Neuronal stem cell (in vitro differentiated cells): ENCODE measurements around the gene C1QL4.

Experiments
- DNase-seq: peaks from one replicate; pipeline ENCODE4 v3.0.0-alpha.2; 2013; ENCODE audit warnings: low spot score
- H2AFZ ChIP-seq: one replicate; pipeline ENCODE4 v1.6.1; 2013; ENCODE audit warnings: mild to moderate bottlenecking, low read length, inconsistent platforms
- H2AK5ac ChIP-seq: 2 replicates; pipeline ENCODE4 v1.6.1; 2013; ENCODE audit warnings: low read depth, mild to moderate bottlenecking, inconsistent platforms, low read length, moderate library complexity, mixed read lengths
- H2BK120ac ChIP-seq: 2 replicates; pipeline ENCODE4 v1.6.1; 2013; ENCODE audit warnings: low read depth, mild to moderate bottlenecking, inconsistent platforms, low read length, moderate library complexity, mixed read lengths
- H2BK12ac ChIP-seq: one replicate; pipeline ENCODE4 v1.6.1; 2013; ENCODE audit warnings: low read length, inconsistent platforms
- H2BK15ac ChIP-seq: 2 replicates; pipeline ENCODE4 v1.6.1; 2013; ENCODE audit warnings: mild to moderate bottlenecking, low read length, inconsistent platforms, mixed read lengths
- H2BK5ac ChIP-seq: one replicate; pipeline ENCODE4 v1.6.1; 2013; ENCODE audit warnings: inconsistent platforms, mild to moderate bottlenecking, low read length, moderate library complexity
- H3K14ac ChIP-seq: one replicate; pipeline ENCODE4 v1.6.1; 2013; ENCODE audit warnings: low read length, inconsistent platforms
- H3K18ac ChIP-seq: 2 replicates; pipeline ENCODE4 v1.6.1; 2013; ENCODE audit warnings: low read length, inconsistent platforms
- H3K23ac ChIP-seq: 2 replicates; pipeline ENCODE4 v1.6.1; 2013; ENCODE audit warnings: low read depth, mild to moderate bottlenecking, mixed read lengths, low read length, inconsistent platforms; ENCODE audit not compliant: poor library complexity
- H3K27ac ChIP-seq: replicated peaks from 3 replicates; pipeline ENCODE4 v1.5.1; 2013; ENCODE audit warnings: low read length, inconsistent platforms
- H3K27me3 ChIP-seq, 3 experiments: 2 replicates each; pipeline ENCODE4 v1.6.1; 2013; ENCODE audit warnings: low read length in 3 of 3, mild to moderate bottlenecking in 2 of 3, inconsistent platforms in 1 of 3, low read depth in 1 of 3, mixed read lengths in 1 of 3, moderate library complexity in 1 of 3; ENCODE audit not compliant: control insufficient read depth in 3 of 3, insufficient read depth in 3 of 3
- H3K36me3 ChIP-seq, 2 donors: replicated peaks in 1 of 2; 2 replicates each; pipeline ENCODE4 v1.6.1; 2013; ENCODE audit warnings: low read length in 2 of 2; ENCODE audit not compliant: control insufficient read depth in 2 of 2, insufficient read depth in 2 of 2
- H3K4ac ChIP-seq: 2 replicates; pipeline ENCODE4 v1.6.1; 2013; ENCODE audit warnings: inconsistent platforms, mild to moderate bottlenecking, low read length, moderate library complexity
- H3K4me1 ChIP-seq, 2 donors: 1 replicate in 1 of 2; 2 replicates in 1 of 2; pipeline ENCODE4 v1.6.1; 2013; ENCODE audit warnings: low read length in 2 of 2, low read depth in 1 of 2; ENCODE audit not compliant: control insufficient read depth in 2 of 2, insufficient read depth in 1 of 2
- H3K4me2 ChIP-seq: one replicate; pipeline ENCODE4 v1.6.1; 2013; ENCODE audit warnings: mild to moderate bottlenecking, low read length, inconsistent platforms; ENCODE audit not compliant: insufficient read depth, poor library complexity, severe bottlenecking
- H3K4me3 ChIP-seq, 2 donors: 2 replicates each; pipeline ENCODE4 v1.5.1; 2013; ENCODE audit warnings: low read length in 2 of 2, mild to moderate bottlenecking in 2 of 2, inconsistent platforms in 1 of 2, moderate library complexity in 1 of 2
- H3K79me1 ChIP-seq: one replicate; pipeline ENCODE4 v1.6.1; 2013; ENCODE audit warnings: low read depth, mild to moderate bottlenecking, inconsistent platforms, low read length, moderate library complexity
- H3K9ac ChIP-seq: one replicate; pipeline ENCODE4 v1.6.1; 2013; ENCODE audit warnings: mild to moderate bottlenecking, low read depth, low read length, inconsistent platforms; ENCODE audit not compliant: poor library complexity
- H3K9me3 ChIP-seq, 2 donors: replicated peaks in 1 of 2; 2 replicates each; pipeline versions ENCODE3 to v1.6.1; 2013; ENCODE audit warnings: low read length in 2 of 2, mild to moderate bottlenecking in 2 of 2, inconsistent platforms in 1 of 2, low read depth in 1 of 2, mixed read lengths in 1 of 2, moderate library complexity in 1 of 2; ENCODE audit not compliant: control insufficient read depth in 2 of 2, insufficient read depth in 1 of 2
- H4K8ac ChIP-seq: one replicate; pipeline ENCODE4 v1.6.1; 2013; ENCODE audit warnings: low read depth, mild to moderate bottlenecking, inconsistent platforms, low read length, moderate library complexity
- H4K91ac ChIP-seq: one replicate; pipeline ENCODE4 v1.6.1; 2013; ENCODE audit warnings: low read length, low read depth, mild to moderate bottlenecking, inconsistent platforms; ENCODE audit not compliant: poor library complexity
- WGBS, 2 donors: extraction: QIAGEN DNeasy Blood & Tissue Kit; methylation state at CpG; one replicate each; pipeline ENCODE4 v1.1.7; 2013; ENCODE audit warnings: missing lambda C conversion rate in 2 of 2, mixed read lengths in 1 of 2; ENCODE audit not compliant: insufficient read length in 2 of 2, insufficient replicate concordance in 1 of 2; ENCODE audit errors: extremely low coverage in 2 of 2; 5-methylcytosine and 5-hydroxymethylcytosine counted together

The C1QL4 gene

GRCh38 chr12:49294086-49294803 lies 42.7 kb downstream of the C1QL4 start:
- peaks cover 40 to 74% (median 68%) of the 10 kb centered on the region in 3 experiments for H3K27me3 ChIP-seq
- DNase-seq = no peak
- H2BK5ac ChIP-seq = no peak overlapping the region
- no peak overlapping the region for H3K4ac ChIP-seq
- H3K9ac ChIP-seq = no peak overlapping the region
- H3K9me3 ChIP-seq = no peaks in the 10 kb centered on the region
- H2BK15ac ChIP-seq = peak overlapping the region; percentile 62
- peak overlapping the region; percentile 60 for H2BK12ac ChIP-seq
- no peak overlapping the region for H2BK120ac ChIP-seq
- H3K36me3 ChIP-seq = no peaks in the 10 kb centered on the region
- no peak overlapping the region for H3K4me2 ChIP-seq
- H3K27ac ChIP-seq = no peak overlapping the region
- H3K18ac ChIP-seq = peak overlapping the region; percentile 52
- no CpG with 5 or more reads among the region's 8 CpGs for WGBS, 2 donors
- no peak overlapping the region for H4K8ac ChIP-seq
- no peaks in the 10 kb centered on the region for H3K79me1 ChIP-seq
- no peak overlapping the region for H3K4me3 ChIP-seq
- no peak overlapping the region for H3K14ac ChIP-seq
- H2AFZ ChIP-seq = peak overlapping the region; percentile 75
- H4K91ac ChIP-seq = no peak overlapping the region
- H3K4me1 ChIP-seq = peaks cover 16 to 20% of the 10 kb centered on the region in 2 donors
- peak overlapping the region; percentile 91 for H2AK5ac ChIP-seq
- peak overlapping the region; percentile 75 for H3K23ac ChIP-seq

- Histone ChIP-seq H3K4ac (no peak overlapping the region), H2AK5ac (peak overlapping the region; percentile 56), H3K18ac (peak overlapping the region; percentile 16), H3K4me2 (peak overlapping the region; percentile 21), H3K27me3 (peaks cover 37 to 71% (median 62%) of the 10 kb centered on the region in 3 experiments), H3K4me1 (peaks cover 17 to 20% of the 10 kb centered on the region in 2 donors), H3K9me3 (no peaks in the 10 kb centered on the region), H2BK15ac (peak overlapping the region; percentile 62), H3K14ac (no peak overlapping the region), H4K91ac (no peak overlapping the region), H3K23ac (no peak overlapping the region), H3K36me3 (no peaks in the 10 kb centered on the region), H3K4me3 (no peak overlapping the region), H2BK12ac (no peak overlapping the region), H4K8ac (no peak overlapping the region), H2BK120ac (no peak overlapping the region), H3K79me1 (no peaks in the 10 kb centered on the region), H3K27ac (no peak overlapping the region), H2AFZ (peak overlapping the region; percentile 75), H3K9ac (no peak overlapping the region), H2BK5ac (no peak overlapping the region)
- WGBS, 2 donors = no CpG with 5 or more reads among the region's 18 CpGs
- no peak for DNase-seq
These were observed 43.7 kb downstream of the C1QL4 start for GRCh38 chr12:49293056-49293956.

- Histone ChIP-seq H3K79me1 (no peaks in the 10 kb centered on the region), H3K4me2 (no peak overlapping the region), H3K4me3 (no peak overlapping the region), H3K27me3 (peaks cover 31 to 65% (median 59%) of the 10 kb centered on the region in 3 experiments), H3K4me1 (peaks cover 17 to 23% of the 10 kb centered on the region in 2 donors), H3K9me3 (no peaks in the 10 kb centered on the region), H2BK5ac (no peak overlapping the region), H4K91ac (no peak overlapping the region), H2AK5ac (no peak overlapping the region), H3K23ac (no peak overlapping the region), H3K27ac (no peak overlapping the region), H2BK12ac (no peak overlapping the region), H4K8ac (no peak overlapping the region), H2BK15ac (no peak overlapping the region), H3K4ac (no peak overlapping the region), H2AFZ (peak overlapping the region; percentile 75), H3K36me3 (no peaks in the 10 kb centered on the region), H3K9ac (no peak overlapping the region), H2BK120ac (no peak overlapping the region), H3K18ac (peak overlapping the region; percentile 16), H3K14ac (no peak overlapping the region)
- no CpG with 5 or more reads among the region's 7 CpGs for WGBS, 2 donors
- no peak for DNase-seq
These were observed 44.3 kb downstream of the C1QL4 start for GRCh38 chr12:49292729-49293055.
